OCI-M2 (cell line): ENCODE measurements around the gene NUBP2.
"Not testable (repeated sequence)": the region's sequence is repeated elsewhere in the genome, so short reads cannot be mapped to it uniquely, and the experiment has no call there.

Source experiments
- DNase-seq: peaks from one replicate; lab custom pipeline; 2025; ENCODE audit not compliant: unreplicated experiment; lab: John Stamatoyannopoulos, UW

The NUBP2 gene

GRCh38 chr16:1794908-1795666, 12.3 kb downstream of the NUBP2 start:
- no peak for DNase-seq

- not testable (repeated sequence) for DNase-seq
Observed at GRCh38 chr16:1799263-1799662, 16.5 kb downstream of the NUBP2 start.

- no peak for DNase-seq
Observed at GRCh38 chr16:1800701-1801100, 17.9 kb downstream of the NUBP2 start.

DNA sequence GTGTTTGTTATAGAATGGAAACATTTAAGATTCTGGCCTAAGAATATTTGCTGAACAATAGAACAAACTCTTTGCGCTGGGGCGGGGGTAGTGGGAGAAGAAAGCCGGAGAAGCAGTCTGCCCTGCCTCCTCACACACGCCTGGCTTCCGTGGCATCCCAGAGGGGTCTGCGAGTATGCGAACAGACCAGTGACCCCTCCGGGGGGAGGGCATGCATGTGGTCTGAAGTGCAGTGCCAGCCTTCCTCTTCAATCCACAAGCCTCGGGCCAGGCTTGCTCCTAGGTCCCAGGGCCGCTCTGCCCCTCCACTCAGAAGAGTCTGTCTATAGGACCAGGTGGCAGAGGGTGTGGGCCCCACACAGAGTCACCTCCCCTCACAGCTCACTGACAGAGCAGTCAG, 24.9 kb downstream of the NUBP2 start:
- no peak for DNase-seq

GRCh38 chr16:1808691-1809090, 25.9 kb downstream of the NUBP2 start:
- DNase-seq = no peak

DNA sequence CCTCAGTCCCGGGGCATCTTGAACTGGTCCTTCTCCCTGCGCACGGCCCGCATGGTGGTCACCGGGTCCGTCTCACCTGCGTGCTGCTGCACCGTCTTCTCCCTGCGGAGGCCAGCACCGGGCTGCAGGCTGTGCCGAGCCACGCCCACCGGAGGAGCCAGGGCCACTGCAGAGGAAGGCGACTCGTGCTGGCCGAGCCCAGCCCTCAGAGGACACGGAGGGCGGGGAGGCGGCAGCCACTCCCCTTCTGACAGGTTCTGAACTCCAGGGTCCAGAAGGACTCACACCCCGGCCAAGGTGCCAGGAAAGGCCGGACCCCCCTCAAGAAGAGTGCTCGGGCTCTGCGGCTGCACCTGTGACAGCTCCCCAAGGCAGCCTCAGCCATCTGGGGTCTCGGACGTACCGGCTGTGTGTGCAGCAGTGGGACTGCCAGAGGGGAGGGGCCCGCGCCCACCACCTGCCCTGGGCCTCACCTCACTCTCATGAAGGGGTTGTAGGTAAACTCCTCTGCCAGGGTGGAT, 26.6 kb downstream of the NUBP2 start:
- no peak for DNase-seq

GRCh38 chr16:1810106-1810505, 27.3 kb downstream of the NUBP2 start:
- no peak for DNase-seq

GRCh38 chr16:1810536-1810935, 27.8 kb downstream of the NUBP2 start:
- DNase-seq = no peak

DNA sequence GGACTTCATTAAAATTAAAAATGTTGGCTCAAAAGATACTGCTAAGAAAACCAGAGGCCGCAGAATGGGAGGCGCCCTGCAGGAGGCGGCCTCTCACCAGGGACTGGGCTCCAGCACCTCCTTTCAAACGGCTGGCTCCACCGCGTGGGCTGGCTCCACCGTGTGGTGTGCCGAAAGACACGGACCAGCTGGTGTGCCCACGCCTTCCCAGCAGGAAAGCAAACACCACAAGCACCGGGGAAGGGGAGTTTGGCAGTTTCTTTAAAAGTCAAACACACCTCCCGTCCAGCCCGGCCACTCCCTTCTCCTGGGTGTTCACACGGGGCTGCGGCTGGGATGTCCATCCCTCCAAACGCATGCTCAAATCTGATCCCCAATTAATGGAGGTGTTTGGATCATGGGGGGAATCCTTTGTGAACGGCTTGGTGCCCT, 30.0 kb downstream of the NUBP2 start:
- no peak for DNase-seq

- DNase-seq = no peak
Observed at GRCh38 chr16:1815461-1815860, 32.7 kb downstream of the NUBP2 start.

DNA sequence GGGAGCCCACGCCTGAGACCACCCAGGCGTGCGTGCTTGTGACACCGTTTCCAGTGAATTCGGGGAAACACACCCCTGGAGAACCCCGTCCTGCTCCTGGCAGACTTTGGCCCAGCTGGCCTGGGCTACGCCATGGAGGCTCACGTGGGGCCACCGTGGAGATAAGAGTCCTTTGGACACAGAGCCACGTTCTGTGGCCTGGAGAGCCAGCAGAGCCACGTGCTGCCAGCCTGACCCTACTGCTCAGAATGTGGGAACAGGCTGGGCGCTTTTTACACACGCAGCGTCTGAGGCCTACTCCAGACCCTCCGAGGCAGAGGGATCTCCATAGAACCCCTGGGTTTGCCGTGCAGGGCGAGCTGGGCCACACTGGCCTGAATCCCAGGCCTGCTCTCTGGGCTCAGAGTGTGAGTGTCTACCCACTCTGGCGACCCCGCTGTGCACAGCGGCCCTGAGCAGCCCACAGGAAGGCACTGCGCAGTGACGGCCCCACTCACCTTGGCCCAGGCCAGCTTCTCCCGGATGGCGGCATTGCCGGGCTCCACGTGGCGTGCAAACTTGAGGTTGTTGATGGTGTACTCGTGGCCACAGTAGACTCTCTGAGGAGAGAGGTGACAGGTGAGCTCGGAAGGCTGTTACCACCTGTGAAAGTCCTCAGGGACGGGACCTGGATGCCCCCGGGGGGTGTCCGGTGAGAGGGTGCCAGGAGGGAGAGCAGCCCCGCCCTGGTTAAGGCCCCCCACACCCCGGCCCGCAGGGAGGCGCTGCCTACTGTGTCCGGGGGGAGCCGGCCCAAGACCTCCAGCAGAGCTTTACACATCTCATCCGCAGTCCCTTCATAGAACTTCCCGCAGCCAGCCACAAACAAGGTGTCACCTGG, 33.9 kb downstream of the NUBP2 start:
- no peak for DNase-seq

- DNase-seq = no peak
Observed at GRCh38 chr16:1817276-1817589, 34.5 kb downstream of the NUBP2 start.

GRCh38 chr16:1817716-1818115, 35.0 kb downstream of the NUBP2 start:
- no peak for DNase-seq

- DNase-seq = no peak
Observed at GRCh38 chr16:1818204-1818872, 35.6 kb downstream of the NUBP2 start.

- DNase-seq = no peak
Observed at GRCh38 chr16:1818873-1819525, 36.2 kb downstream of the NUBP2 start.

- no peak for DNase-seq
Observed at GRCh38 chr16:1819611-1820010, 36.9 kb downstream of the NUBP2 start.

DNA sequence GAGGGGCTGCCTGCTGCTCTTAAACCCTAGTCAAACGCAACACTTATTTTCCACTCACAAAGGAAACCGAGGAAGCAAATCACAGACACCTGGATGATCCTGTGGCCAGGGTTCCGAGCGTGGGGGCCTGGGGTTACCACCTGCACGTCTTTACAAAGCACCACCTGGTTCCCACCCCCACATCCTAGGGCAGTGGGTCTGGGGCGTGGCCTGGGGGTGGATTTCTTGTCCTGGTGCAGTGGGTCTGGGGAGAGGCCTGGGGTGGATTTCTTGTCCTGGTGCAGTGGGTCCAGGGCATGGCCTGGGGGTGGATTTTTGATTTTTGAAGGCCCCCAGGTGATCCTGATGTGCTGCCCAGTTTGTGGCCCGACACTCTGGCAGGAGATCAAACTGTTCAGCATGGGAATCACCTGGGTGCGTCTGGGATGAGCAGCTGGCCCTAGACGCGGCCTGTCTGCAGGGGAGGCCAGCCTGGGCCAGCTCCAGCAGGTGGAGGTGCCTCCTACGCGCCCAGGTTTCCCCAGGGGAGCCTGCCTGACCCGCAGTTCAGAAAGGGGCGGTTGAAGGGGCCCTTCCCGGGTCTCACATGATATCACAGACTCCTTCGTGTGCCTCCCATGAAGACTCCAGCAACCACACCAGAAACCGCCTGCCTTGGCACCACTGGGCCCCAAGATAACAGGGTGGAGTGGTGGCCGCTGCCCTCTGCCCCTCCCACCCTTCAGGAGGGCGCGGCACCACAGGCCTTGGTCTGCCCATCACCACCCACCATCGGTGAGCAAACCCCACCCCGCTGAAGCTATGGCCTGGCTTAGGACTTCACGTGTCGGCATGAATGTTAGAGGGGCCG, 37.6 kb downstream of the NUBP2 start:
- no peak for DNase-seq

DNA sequence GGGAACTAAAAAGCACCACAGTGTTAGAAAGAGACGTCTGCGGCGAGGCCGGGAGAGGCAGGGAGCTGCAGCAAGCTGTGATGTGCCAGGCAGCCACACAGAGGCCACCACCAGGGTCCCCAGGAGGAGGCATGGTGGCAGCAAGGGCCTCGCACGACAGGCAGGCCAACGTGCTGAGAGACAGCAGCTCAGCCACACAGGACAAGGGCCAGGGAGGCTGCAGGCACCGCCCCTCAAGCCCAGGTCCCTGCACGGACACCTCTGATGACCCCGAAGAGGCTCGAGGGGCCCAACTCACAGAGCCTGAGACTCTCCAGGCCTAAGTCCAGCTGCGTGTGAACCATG, 38.2 kb downstream of the NUBP2 start:
- no peak for DNase-seq

DNA sequence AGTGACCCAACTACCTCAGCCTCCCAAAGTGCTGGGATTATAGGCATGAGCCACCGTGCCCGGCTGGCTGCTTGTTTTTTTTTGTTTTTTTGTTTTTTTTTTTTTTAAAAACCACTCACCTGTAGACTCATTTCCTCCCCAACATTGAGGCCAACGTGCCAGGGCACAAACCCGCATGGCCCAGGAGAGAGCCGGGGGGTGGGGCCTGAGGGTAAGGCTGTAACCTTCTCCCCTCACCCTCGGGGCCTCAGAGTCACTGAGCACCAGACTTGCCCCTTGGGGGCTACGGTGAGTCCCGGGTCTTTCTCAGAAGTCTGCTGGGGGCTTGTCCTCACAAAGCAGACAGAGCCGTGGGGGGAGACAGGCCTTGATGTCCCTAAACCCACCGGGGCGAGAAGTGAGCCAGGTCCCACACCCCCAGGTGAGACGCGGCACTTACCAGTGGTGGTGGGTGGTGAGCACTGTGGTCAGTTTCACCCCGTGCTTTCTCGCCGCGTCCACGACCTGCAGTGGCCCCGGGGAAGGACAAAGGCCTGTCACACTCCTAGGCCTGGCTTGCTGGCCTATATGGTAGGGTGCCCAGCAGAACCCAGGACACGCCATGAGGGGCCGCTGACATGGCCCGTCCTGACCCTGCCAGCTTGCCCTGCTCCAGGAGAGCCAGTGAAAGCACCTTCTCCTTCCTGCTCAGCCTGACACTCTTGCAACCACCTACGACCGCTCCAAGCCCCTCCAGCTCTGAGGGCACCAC, 39.3 kb downstream of the NUBP2 start:
- no peak for DNase-seq

GRCh38 chr16:1822801-1823200, 40.0 kb downstream of the NUBP2 start:
- no peak for DNase-seq
